HL-60/S4 (cell line): ENCODE measurements around the gene CRMP1.

Source experiments
- in situ Hi-C: fragments of 300-500 bp; cut with MboI; formaldehyde crosslinking; loops from 2 replicates; pipeline ENCODE4 v1.14.3; 2022; ENCODE audit warnings: low sequenced_read_pairs

Gene CRMP1

GRCh38 chr4:5893004-5893580 is at the start of gene CRMP1:
TSS of gene CRMP1 (minus strand) at chr4:5893086. CDS start at chr4:5892969, 117 bp downstream.
- in situ Hi-C loops = no loop called here

GRCh38 chr4:5941601-5942000 is 48.7 kb upstream of the CRMP1 start:
- in situ Hi-C loops = no loop called here

GRCh38 chr4:5940470-5941203 is 47.8 kb upstream of the CRMP1 start:
- in situ Hi-C loops = no loop called here

GRCh38 chr4:5933996-5934831 is 41.3 kb upstream of the CRMP1 start:
- in situ Hi-C loops = no loop called here

GRCh38 chr4:5933116-5933515 is 40.2 kb upstream of the CRMP1 start:
- in situ Hi-C loops = no loop called here

- in situ Hi-C loops = no loop called here
Measured at GRCh38 chr4:5932035-5932568, 39.2 kb upstream of the CRMP1 start.

GRCh38 chr4:5931526-5931925 is 38.6 kb upstream of the CRMP1 start:
- in situ Hi-C loops = no loop called here

- in situ Hi-C loops = no loop called here
Measured at GRCh38 chr4:5930876-5931275, 38.0 kb upstream of the CRMP1 start.

GRCh38 chr4:5930456-5930855 is 37.6 kb upstream of the CRMP1 start:
- in situ Hi-C loops = no loop called here

- in situ Hi-C loops = no loop called here
Measured at GRCh38 chr4:5928844-5929420, 36.0 kb upstream of the CRMP1 start.

- in situ Hi-C loops = no loop called here
Measured at GRCh38 chr4:5928274-5928673, 35.4 kb upstream of the CRMP1 start.

- in situ Hi-C loops = no loop called here
Measured at GRCh38 chr4:5927747-5928146, 34.9 kb upstream of the CRMP1 start.

GRCh38 chr4:5927116-5927515 is 34.2 kb upstream of the CRMP1 start:
- in situ Hi-C loops = no loop called here

- in situ Hi-C loops = no loop called here
Measured at GRCh38 chr4:5926598-5926997, 33.7 kb upstream of the CRMP1 start.

- in situ Hi-C loops = no loop called here
Measured at GRCh38 chr4:5925419-5926200, 32.7 kb upstream of the CRMP1 start.

GRCh38 chr4:5924461-5925125 is 31.7 kb upstream of the CRMP1 start:
- in situ Hi-C loops = no loop called here

GRCh38 chr4:5923376-5923775 is 30.5 kb upstream of the CRMP1 start:
- in situ Hi-C loops = no loop called here

- in situ Hi-C loops = no loop called here
Measured at GRCh38 chr4:5922556-5922955, 29.7 kb upstream of the CRMP1 start.

- in situ Hi-C loops = no loop called here
Measured at GRCh38 chr4:5921981-5922380, 29.1 kb upstream of the CRMP1 start.
